CD14-positive monocyte (primary cell): ENCODE measurements around the gene TMEM132E. TPM values are rescaled to one million over a fixed set of nuclear protein-coding genes. Genes with fewer than 3 reads are reported as not detected.

Experiments
- DNase-seq, 3 donors: peaks; one replicate each; pipeline ENCODE4 v3.0.0-alpha.2; 2011 to 2022
- H2AFZ ChIP-seq: 2 replicates; pipeline ENCODE4 v1.6.0; 2012; ENCODE audit warnings: mild to moderate bottlenecking, low read depth, low read length, inconsistent platforms; ENCODE audit not compliant: insufficient read depth, poor library complexity, severe bottlenecking
- H3K27ac ChIP-seq, 2 donors: 1 replicate in 1 of 2; 2 replicates in 1 of 2; pipeline ENCODE4 v1.5.1; 2012 to 2013; ENCODE audit warnings: low read length in 2 of 2, control low read depth in 1 of 2, inconsistent platforms in 1 of 2, low read depth in 1 of 2, mild to moderate bottlenecking in 1 of 2
- H3K27me3 ChIP-seq, 2 donors: one replicate each; pipeline versions ENCODE4 v1.6.0 to v1.6.1; 2011 to 2013; ENCODE audit warnings: low read length in 2 of 2; ENCODE audit not compliant: control insufficient read depth in 2 of 2, insufficient read depth in 2 of 2
- H3K36me3 ChIP-seq, 2 donors: replicated peaks in 1 of 2; 1 replicate in 1 of 2; 2 replicates in 1 of 2; pipeline versions ENCODE4 v1.5.1 to v1.6.1; 2012 to 2013; ENCODE audit warnings: low read length in 2 of 2, control low read depth in 1 of 2, inconsistent platforms in 1 of 2, mild to moderate bottlenecking in 1 of 2; ENCODE audit not compliant: insufficient read depth in 2 of 2, control insufficient read depth in 1 of 2
- H3K4me1 ChIP-seq, 2 donors: 1 replicate in 1 of 2; 2 replicates in 1 of 2; pipeline versions ENCODE4 v1.5.1 to v1.6.1; 2012 to 2013; ENCODE audit warnings: low read length in 2 of 2, control low read depth in 1 of 2, inconsistent platforms in 1 of 2, mild to moderate bottlenecking in 1 of 2, moderate library complexity in 1 of 2; ENCODE audit not compliant: insufficient read depth in 2 of 2, control insufficient read depth in 1 of 2
- H3K4me2 ChIP-seq: replicated peaks from 2 replicates; pipeline ENCODE3; 2012; ENCODE audit warnings: low read length, moderate library complexity, mild to moderate bottlenecking; ENCODE audit not compliant: poor library complexity, severe bottlenecking; ENCODE audit errors: extremely low read depth
- H3K4me3 ChIP-seq, 3 experiments: fragments of 200-600 bp in 1 of 3; sonication (generic) in 1 of 3; replicated peaks in 1 of 3; 1 replicate in 2 of 3; 2 replicates in 1 of 3; pipeline ENCODE4 v1.5.1; 2011 to 2013; ENCODE audit warnings: low read length in 3 of 3, mild to moderate bottlenecking in 3 of 3, control low read depth in 2 of 3, low read depth in 2 of 3, inconsistent platforms in 1 of 3, moderate library complexity in 1 of 3
- H3K79me2 ChIP-seq: 2 replicates; pipeline ENCODE4 v1.6.0; 2012; ENCODE audit warnings: mild to moderate bottlenecking, control low read depth, inconsistent platforms, low read length, moderate library complexity; ENCODE audit not compliant: insufficient read depth
- H3K9ac ChIP-seq: 2 replicates; pipeline ENCODE4 v1.6.0; 2017; ENCODE audit warnings: low read length, mild to moderate bottlenecking; ENCODE audit not compliant: insufficient read depth, poor library complexity, severe bottlenecking
- H3K9me3 ChIP-seq, 2 donors: replicated peaks in 1 of 2; 1 replicate in 1 of 2; 2 replicates in 1 of 2; pipeline versions ENCODE4 v1.5.1 to v1.6.1; 2012 to 2013; ENCODE audit warnings: low read length in 2 of 2, control low read depth in 1 of 2; ENCODE audit not compliant: control insufficient read depth in 1 of 2, insufficient read depth in 1 of 2
- H4K20me1 ChIP-seq: 2 replicates; pipeline ENCODE4 v1.6.0; 2012; ENCODE audit warnings: mild to moderate bottlenecking, low read length, control low read depth, moderate library complexity; ENCODE audit not compliant: insufficient read depth
- H3K27ac Mint-ChIP-seq, 7 donors: one replicate each; pipeline ENCODE4 v1.8.0; 2020; ENCODE audit warnings: mild to moderate bottlenecking in 7 of 7, mixed read lengths in 7 of 7, moderate library complexity in 6 of 7, inconsistent platforms in 2 of 7
- H3K27me3 Mint-ChIP-seq, 3 donors: one replicate each; pipeline ENCODE4 v1.8.0; 2021 to 2022; ENCODE audit warnings: low read depth in 3 of 3, mild to moderate bottlenecking in 3 of 3, mixed read lengths in 3 of 3, moderate library complexity in 3 of 3, inconsistent platforms in 1 of 3
- H3K36me3 Mint-ChIP-seq, 2 donors: one replicate each; pipeline ENCODE4 v1.8.0; 2020; ENCODE audit warnings: mixed read lengths in 2 of 2, inconsistent platforms in 1 of 2, mild to moderate bottlenecking in 1 of 2
- H3K4me1 Mint-ChIP-seq: one replicate; pipeline ENCODE4 v1.8.0; 2020; ENCODE audit warnings: mild to moderate bottlenecking, mixed read lengths
- H3K4me3 Mint-ChIP-seq, 2 donors: one replicate each; pipeline ENCODE4 v1.8.0; 2020; ENCODE audit warnings: mild to moderate bottlenecking in 2 of 2, mixed read lengths in 2 of 2, moderate library complexity in 1 of 2
- H3K9me3 Mint-ChIP-seq, 7 donors: one replicate each; pipeline ENCODE4 v1.8.0; 2020 to 2022; ENCODE audit warnings: mixed read lengths in 7 of 7, mild to moderate bottlenecking in 6 of 7, moderate library complexity in 6 of 7, inconsistent platforms in 2 of 7
- WGBS: methylation state at CpG from one replicate; pipeline ENCODE4 v1.1.5; 2013; ENCODE audit warnings: missing lambda C conversion rate; ENCODE audit not compliant: insufficient coverage; 5-methylcytosine and 5-hydroxymethylcytosine counted together
- intact Hi-C, 2 donors: fragments of 100-400 bp; cut with micrococcal nuclease; formaldehyde crosslinking; loops; one replicate each; pipeline versions ENCODE4 v1.15.0 to v1.15.1; 2023
- polyA plus RNA-seq, 3 donors: library from polyadenylated mRNA; depleted of rRNA in 1 of 3; unstranded in 2 of 3; stranded (reverse) in 1 of 3; fragments of 300-500 nt in 2 of 3; fragments of >200 nt in 1 of 3; fragmentation: Illumina TruSeq in 2 of 3; gene quantifications; 1 replicate in 2 of 3; 2 replicates in 1 of 3; pipeline ENCODE4 v1.2.3, GENCODE V29; 2012 to 2021
- TF ChIP-seq, protein P1 (sequence below): fragments of 200-600 bp; IDR thresholded peaks from one replicate; pipeline ENCODE4 v1.8.0; 2022; ENCODE audit warnings: antibody characterized with exemption, mild to moderate bottlenecking

The TMEM132E gene
- polyA plus RNA-seq, 3 donors = not detected

DNA sequence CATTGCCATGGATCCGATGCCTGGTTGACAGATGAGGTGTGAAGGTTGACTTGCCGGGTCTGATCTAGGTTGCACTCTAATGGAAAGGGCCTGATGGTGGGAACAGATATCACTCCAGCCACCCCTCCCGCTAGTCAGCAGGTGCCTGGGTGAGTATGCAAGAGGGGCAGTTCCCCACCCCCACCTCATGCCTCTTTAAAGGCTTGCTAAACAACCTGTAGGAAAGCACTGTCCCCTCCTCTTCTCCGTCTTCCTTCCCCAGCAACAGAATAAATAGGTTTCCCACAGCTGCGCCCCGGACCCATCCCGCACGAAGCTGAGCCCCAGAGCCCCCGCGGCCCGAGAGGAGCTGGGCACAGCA, 746 bp upstream of the TMEM132E start:
- DNase-seq = no peak
- Histone ChIP-seq H4K20me1 (no peaks in the 10 kb centered on the region), H3K79me2 (no peaks in the 10 kb centered on the region), H3K4me2 (peak overlapping the region; percentile 66), H3K27ac (no peak overlapping the region), H3K9ac (no peak overlapping the region), H2AFZ (no peak overlapping the region), H3K27me3 (peaks cover 64 to 86% of the 10 kb centered on the region in 2 donors), H3K36me3 (no peaks in the 10 kb centered on the region), H3K4me1 (peaks cover 9 to 22% of the 10 kb centered on the region in 2 donors), H3K9me3 (peaks cover 0 to 42% of the 10 kb centered on the region in 2 donors), H3K4me3 (peak overlapping the region in 1 of 3 experiments; percentile 61)
- Mint-ChIP-seq H3K4me1 (peaks cover 12% of the 10 kb centered on the region), H3K27me3 (peaks cover 73 to 90% (median 77%) of the 10 kb centered on the region in 3 donors), H3K4me3 (peak overlapping the region in 1 of 2 donors; percentile 86), H3K36me3 (no peaks in the 10 kb centered on the region), H3K9me3 (peaks cover 0 to 18% (median 9%) of the 10 kb centered on the region in 7 donors), H3K27ac (no peak overlapping the region)
- TF ChIP-seq, protein P1, sequence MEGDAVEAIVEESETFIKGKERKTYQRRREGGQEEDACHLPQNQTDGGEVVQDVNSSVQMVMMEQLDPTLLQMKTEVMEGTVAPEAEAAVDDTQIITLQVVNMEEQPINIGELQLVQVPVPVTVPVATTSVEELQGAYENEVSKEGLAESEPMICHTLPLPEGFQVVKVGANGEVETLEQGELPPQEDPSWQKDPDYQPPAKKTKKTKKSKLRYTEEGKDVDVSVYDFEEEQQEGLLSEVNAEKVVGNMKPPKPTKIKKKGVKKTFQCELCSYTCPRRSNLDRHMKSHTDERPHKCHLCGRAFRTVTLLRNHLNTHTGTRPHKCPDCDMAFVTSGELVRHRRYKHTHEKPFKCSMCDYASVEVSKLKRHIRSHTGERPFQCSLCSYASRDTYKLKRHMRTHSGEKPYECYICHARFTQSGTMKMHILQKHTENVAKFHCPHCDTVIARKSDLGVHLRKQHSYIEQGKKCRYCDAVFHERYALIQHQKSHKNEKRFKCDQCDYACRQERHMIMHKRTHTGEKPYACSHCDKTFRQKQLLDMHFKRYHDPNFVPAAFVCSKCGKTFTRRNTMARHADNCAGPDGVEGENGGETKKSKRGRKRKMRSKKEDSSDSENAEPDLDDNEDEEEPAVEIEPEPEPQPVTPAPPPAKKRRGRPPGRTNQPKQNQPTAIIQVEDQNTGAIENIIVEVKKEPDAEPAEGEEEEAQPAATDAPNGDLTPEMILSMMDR = no peak
- intact Hi-C loops = no loop called here
- WGBS = 4% methylated on average over 7 of the region's 11 CpGs

DNA sequence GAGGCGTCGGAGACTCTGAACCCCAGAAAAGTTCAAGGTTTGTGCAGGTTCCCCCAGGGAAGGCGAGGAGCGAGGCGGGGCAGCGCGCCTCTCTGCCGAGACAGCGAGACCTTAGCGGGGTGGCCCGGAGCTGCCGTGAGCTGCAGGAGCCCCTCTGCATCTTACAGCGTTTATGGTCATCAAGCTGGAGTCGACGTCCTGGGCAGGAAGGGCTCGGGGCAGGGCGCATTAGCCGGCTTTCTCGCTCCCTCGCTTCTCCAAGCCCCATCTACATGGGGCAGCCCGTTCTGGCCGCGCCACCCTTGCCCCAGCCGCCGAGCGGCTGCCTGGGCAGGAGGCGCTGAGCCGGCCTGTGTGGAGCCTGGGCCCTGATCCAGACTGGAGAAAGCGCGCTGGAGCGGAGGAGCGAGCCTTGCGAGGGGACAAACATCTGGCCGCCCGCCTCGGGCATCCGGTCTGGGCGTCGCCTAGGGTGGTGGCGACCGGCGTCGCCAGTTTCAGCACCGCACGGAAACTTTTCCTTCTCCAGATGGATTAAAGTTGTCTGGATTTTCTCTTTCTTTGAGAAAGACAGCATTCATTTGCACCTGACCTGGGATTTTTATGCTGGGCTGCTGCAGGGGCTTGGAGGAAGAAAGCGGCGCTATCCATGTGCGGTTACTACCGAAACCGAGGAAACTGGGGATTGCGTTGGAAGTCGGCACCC, 750 bp downstream of the TMEM132E start:
- Mint-ChIP-seq H3K4me1 (peaks cover 12% of the 10 kb centered on the region), H3K4me3 (peak overlapping the region in 1 of 2 donors; percentile 83), H3K27ac (no peak overlapping the region), H3K27me3 (peaks cover 78 to 98% (median 87%) of the 10 kb centered on the region in 3 donors), H3K9me3 (peaks cover 0 to 18% (median 9%) of the 10 kb centered on the region in 7 donors), H3K36me3 (no peaks in the 10 kb centered on the region)
- intact Hi-C loops = no loop called here
- peak overlapping the region; percentile 66 for H3K4me2 ChIP-seq
- no peaks in the 10 kb centered on the region for H3K79me2 ChIP-seq
- TF ChIP-seq, protein P1 = no peak
- WGBS = 2% methylated on average over 49 of the region's 52 CpGs
- DNase-seq = no peak
- peaks cover 75 to 89% of the 10 kb centered on the region in 2 donors for H3K27me3 ChIP-seq
- H3K9me3 ChIP-seq = peaks cover 0 to 44% of the 10 kb centered on the region in 2 donors
- peaks cover 9 to 22% of the 10 kb centered on the region in 2 donors for H3K4me1 ChIP-seq
- H4K20me1 ChIP-seq = no peaks in the 10 kb centered on the region
- no peak overlapping the region for H3K4me3 ChIP-seq
- H3K9ac ChIP-seq = no peak overlapping the region
- H3K27ac ChIP-seq = no peak overlapping the region
- no peaks in the 10 kb centered on the region for H3K36me3 ChIP-seq
- H2AFZ ChIP-seq = no peak overlapping the region
